Measurements from ENCODE around the gene PRSS48. TPM values are rescaled to one million over a fixed set of nuclear protein-coding genes. Genes with fewer than 3 reads are reported as not detected.
"Not testable (repeated sequence)": the region's sequence is repeated elsewhere in the genome, so short reads cannot be mapped to it uniquely, and the experiment has no call there.

PRSS48 gene, protein sequence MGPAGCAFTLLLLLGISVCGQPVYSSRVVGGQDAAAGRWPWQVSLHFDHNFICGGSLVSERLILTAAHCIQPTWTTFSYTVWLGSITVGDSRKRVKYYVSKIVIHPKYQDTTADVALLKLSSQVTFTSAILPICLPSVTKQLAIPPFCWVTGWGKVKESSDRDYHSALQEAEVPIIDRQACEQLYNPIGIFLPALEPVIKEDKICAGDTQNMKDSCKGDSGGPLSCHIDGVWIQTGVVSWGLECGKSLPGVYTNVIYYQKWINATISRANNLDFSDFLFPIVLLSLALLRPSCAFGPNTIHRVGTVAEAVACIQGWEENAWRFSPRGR
- not detected for total RNA-seq

- Mint-ChIP-seq H3K27ac (no peak within 1 kb of the TSS), H3K36me3 (ENCODE audit: insufficient read depth in 2 of 2) (no peaks in the 10 kb centered on the region), H3K4me3 (no peak within 1 kb of the TSS), H3K4me1 (ENCODE audit: low read depth) (no peaks in the 10 kb centered on the region), H3K9me3 (no peaks in the 10 kb centered on the region), H3K27me3 (ENCODE audit: low read depth) (peaks cover 20% of the 10 kb centered on the region)
- DNase-seq: peak; percentile 51 to 61
- peak; percentile 45 to 53 for ATAC-seq (replicated peaks in 1 of 2)
Observed at GRCh38 chr4:151276787-151277562, at the start of gene PRSS48. TSS of gene PRSS48 (plus strand) at chr4:151277161. CDS start at chr4:151277173, 12 bp downstream.

DNA sequence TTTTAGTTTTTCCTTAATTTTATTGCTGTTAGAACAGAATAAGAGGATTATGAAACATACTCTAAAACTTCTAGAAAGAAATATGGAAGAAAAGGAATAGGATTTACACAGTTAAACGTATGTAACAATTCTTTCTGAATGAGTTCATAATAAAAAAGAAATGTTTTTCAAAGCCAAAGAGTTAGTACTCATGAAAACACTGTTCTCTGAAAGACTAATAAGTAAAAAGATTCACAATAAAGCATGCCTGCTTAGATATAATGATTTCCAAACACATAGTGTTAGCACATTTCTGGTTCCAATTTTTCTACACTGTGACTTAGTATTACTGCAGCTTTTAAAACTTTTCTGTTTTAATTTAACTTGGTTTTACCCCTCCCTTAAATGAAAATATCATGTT is 49.8 kb upstream of the PRSS48 start:
- DNase-seq (no peak), ATAC-seq (replicated peaks in 1 of 2) (no peak)
- Mint-ChIP-seq H3K27me3 (ENCODE audit: low read depth) (peaks cover 44% of the 10 kb centered on the region), H3K27ac (no peak overlapping the region), H3K9me3 (no peaks in the 10 kb centered on the region), H3K36me3 (ENCODE audit: insufficient read depth in 2 of 2) (no peaks in the 10 kb centered on the region), H3K4me1 (ENCODE audit: low read depth) (peaks cover 4% of the 10 kb centered on the region), H3K4me3 (no peak overlapping the region)

GRCh38 chr4:151227731-151228130 is 49.2 kb upstream of the PRSS48 start:
- no peaks in the 10 kb centered on the region for H3K36me3 Mint-ChIP-seq (ENCODE audit: insufficient read depth in 2 of 2)
- no peak overlapping the region for H3K4me3 Mint-ChIP-seq
- peaks cover 4% of the 10 kb centered on the region for H3K4me1 Mint-ChIP-seq (ENCODE audit: low read depth)
- H3K27ac Mint-ChIP-seq: no peak overlapping the region
- no peak for ATAC-seq (replicated peaks in 1 of 2)
- peaks cover 47% of the 10 kb centered on the region for H3K27me3 Mint-ChIP-seq (ENCODE audit: low read depth)
- no peak for DNase-seq
- H3K9me3 Mint-ChIP-seq: no peaks in the 10 kb centered on the region

GRCh38 chr4:151228189-151229119 is 48.5 kb upstream of the PRSS48 start:
- H3K27me3 Mint-ChIP-seq (ENCODE audit: low read depth): peaks cover 40% of the 10 kb centered on the region
- H3K36me3 Mint-ChIP-seq (ENCODE audit: insufficient read depth in 2 of 2): no peaks in the 10 kb centered on the region
- ATAC-seq (replicated peaks in 1 of 2) (no peak), DNase-seq (no peak)
- H3K27ac Mint-ChIP-seq: no peak overlapping the region
- H3K9me3 Mint-ChIP-seq: no peaks in the 10 kb centered on the region
- no peak overlapping the region for H3K4me3 Mint-ChIP-seq
- H3K4me1 Mint-ChIP-seq (ENCODE audit: low read depth): peaks cover 4% of the 10 kb centered on the region

GRCh38 chr4:151231915-151232595 is 44.9 kb upstream of the PRSS48 start:
- DNase-seq: no peak
- Mint-ChIP-seq H3K4me3 (no peak overlapping the region), H3K27ac (no peak overlapping the region), H3K4me1 (ENCODE audit: low read depth) (no peaks in the 10 kb centered on the region), H3K9me3 (no peaks in the 10 kb centered on the region), H3K27me3 (ENCODE audit: low read depth) (peaks cover 20% of the 10 kb centered on the region), H3K36me3 (ENCODE audit: insufficient read depth in 2 of 2) (no peaks in the 10 kb centered on the region)
- ATAC-seq (replicated peaks in 1 of 2): no peak

GRCh38 chr4:151233600-151233999 is 43.4 kb upstream of the PRSS48 start:
- Mint-ChIP-seq H3K27ac (no peak overlapping the region), H3K27me3 (ENCODE audit: low read depth) (peaks cover 23% of the 10 kb centered on the region), H3K36me3 (ENCODE audit: insufficient read depth in 2 of 2) (no peaks in the 10 kb centered on the region), H3K4me3 (no peak overlapping the region), H3K4me1 (ENCODE audit: low read depth) (no peaks in the 10 kb centered on the region), H3K9me3 (no peaks in the 10 kb centered on the region)
- DNase-seq: no peak
- no peak for ATAC-seq (replicated peaks in 1 of 2)

- H3K9me3 Mint-ChIP-seq; DNase-seq; ATAC-seq (replicated peaks in 1 of 2); H3K27ac Mint-ChIP-seq; H3K4me1 Mint-ChIP-seq (ENCODE audit: low read depth); H3K4me3 Mint-ChIP-seq; H3K36me3 Mint-ChIP-seq (ENCODE audit: insufficient read depth in 2 of 2): not testable (repeated sequence)
- peaks cover 22% of the 10 kb centered on the region for H3K27me3 Mint-ChIP-seq (ENCODE audit: low read depth)
Observed at GRCh38 chr4:151235373-151235772, 41.6 kb upstream of the PRSS48 start.

DNA sequence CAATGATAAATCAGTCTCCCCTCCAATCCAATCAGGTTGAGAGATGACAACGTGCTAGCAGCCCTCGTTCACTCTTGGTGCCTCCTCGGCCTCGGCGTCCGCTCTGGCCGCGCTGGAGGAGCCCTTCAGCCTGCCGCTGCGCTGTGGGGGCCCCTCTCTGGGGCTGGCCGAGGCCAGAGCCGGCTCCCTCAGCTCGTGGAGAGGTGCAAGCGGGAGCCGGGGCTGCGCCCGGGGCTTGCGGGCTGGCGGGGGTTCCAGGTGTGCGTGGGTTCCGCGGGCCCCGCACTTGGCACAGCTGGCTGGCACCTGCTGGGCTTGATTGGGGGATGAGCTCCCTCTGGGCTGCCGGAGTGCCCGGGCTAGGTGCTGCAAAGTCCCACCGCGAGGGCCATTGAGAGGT is 40.9 kb upstream of the PRSS48 start:
- H3K27ac Mint-ChIP-seq: no peak overlapping the region
- H3K4me3 Mint-ChIP-seq: no peak overlapping the region
- no peak for ATAC-seq (replicated peaks in 1 of 2)
- no peaks in the 10 kb centered on the region for H3K36me3 Mint-ChIP-seq (ENCODE audit: insufficient read depth in 2 of 2)
- H3K4me1 Mint-ChIP-seq (ENCODE audit: low read depth): no peaks in the 10 kb centered on the region
- H3K27me3 Mint-ChIP-seq (ENCODE audit: low read depth): peaks cover 22% of the 10 kb centered on the region
- no peaks in the 10 kb centered on the region for H3K9me3 Mint-ChIP-seq
- no peak for DNase-seq

GRCh38 chr4:151238477-151238876 is 38.5 kb upstream of the PRSS48 start:
- H3K36me3 Mint-ChIP-seq (ENCODE audit: insufficient read depth in 2 of 2): no peaks in the 10 kb centered on the region
- no peak overlapping the region for H3K4me3 Mint-ChIP-seq
- no peak overlapping the region for H3K27ac Mint-ChIP-seq
- DNase-seq (no peak), ATAC-seq (replicated peaks in 1 of 2) (no peak)
- H3K27me3 Mint-ChIP-seq (ENCODE audit: low read depth): peaks cover 12% of the 10 kb centered on the region
- no peaks in the 10 kb centered on the region for H3K4me1 Mint-ChIP-seq (ENCODE audit: low read depth)
- H3K9me3 Mint-ChIP-seq: no peaks in the 10 kb centered on the region

DNA sequence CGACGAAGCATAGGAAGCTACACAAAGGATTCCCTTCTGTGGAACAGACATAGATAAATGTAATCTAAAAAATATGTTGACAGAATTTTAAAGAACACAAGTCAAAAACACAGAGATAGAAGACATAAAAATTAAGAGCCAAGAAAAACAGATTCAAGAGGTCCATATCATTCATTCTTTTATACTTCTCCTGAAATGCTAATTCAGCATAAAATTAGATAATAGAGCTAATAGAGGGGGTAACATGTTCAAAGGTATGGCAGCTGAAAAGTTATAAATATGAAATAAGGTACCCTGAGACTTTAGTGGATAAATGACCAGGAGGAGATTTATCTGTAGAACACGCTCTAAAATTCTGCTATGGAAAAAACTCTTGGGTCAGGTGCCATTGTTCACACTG is 37.4 kb upstream of the PRSS48 start:
- H3K9me3 Mint-ChIP-seq: no peaks in the 10 kb centered on the region
- no peak for ATAC-seq (replicated peaks in 1 of 2)
- no peak overlapping the region for H3K4me3 Mint-ChIP-seq
- no peaks in the 10 kb centered on the region for H3K36me3 Mint-ChIP-seq (ENCODE audit: insufficient read depth in 2 of 2)
- peaks cover 12% of the 10 kb centered on the region for H3K27me3 Mint-ChIP-seq (ENCODE audit: low read depth)
- H3K4me1 Mint-ChIP-seq (ENCODE audit: low read depth): no peaks in the 10 kb centered on the region
- no peak for DNase-seq
- no peak overlapping the region for H3K27ac Mint-ChIP-seq

DNA sequence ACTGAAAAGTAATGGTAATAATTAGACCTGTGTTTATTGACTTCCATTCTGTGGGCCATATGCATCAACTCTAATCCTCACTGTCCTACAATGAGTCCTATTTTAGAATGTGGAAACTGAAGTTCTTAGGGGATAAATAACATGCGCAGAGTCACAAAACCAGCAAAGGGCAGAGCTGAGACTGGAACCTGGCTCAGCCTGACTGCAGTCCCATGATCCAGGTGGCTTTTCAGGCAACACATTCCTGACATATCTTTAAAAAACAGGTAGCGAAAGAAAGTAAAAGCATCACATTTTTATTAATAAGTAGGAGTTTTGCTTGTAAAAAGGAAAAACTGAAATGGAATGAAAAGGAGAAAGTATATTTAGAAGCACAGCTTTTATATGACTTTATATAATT is 34.7 kb upstream of the PRSS48 start:
- no peaks in the 10 kb centered on the region for H3K4me1 Mint-ChIP-seq (ENCODE audit: low read depth)
- DNase-seq (no peak), ATAC-seq (replicated peaks in 1 of 2) (no peak)
- H3K9me3 Mint-ChIP-seq: no peaks in the 10 kb centered on the region
- no peak overlapping the region for H3K27ac Mint-ChIP-seq
- H3K4me3 Mint-ChIP-seq: no peak overlapping the region
- H3K27me3 Mint-ChIP-seq (ENCODE audit: low read depth): peaks cover 12% of the 10 kb centered on the region
- no peaks in the 10 kb centered on the region for H3K36me3 Mint-ChIP-seq (ENCODE audit: insufficient read depth in 2 of 2)

DNA sequence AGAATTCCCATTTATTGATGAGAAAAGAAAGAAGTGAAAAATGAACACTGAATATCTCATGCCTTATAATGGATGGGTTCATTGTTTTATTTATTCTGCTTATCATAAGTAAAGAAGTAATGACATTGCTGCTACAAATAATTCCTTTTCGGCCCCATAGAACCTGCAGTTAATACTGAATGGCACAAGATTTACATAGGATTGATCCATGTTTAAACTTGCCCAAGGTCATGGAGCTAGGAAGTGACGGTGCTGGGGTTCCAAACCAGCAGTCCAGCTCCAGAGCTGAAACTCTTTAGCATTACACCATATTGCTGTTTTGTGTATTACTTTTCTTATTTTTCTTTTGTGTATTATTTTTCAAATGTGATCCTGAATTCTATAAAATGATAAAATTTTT is 30.2 kb upstream of the PRSS48 start:
- Mint-ChIP-seq H3K4me1 (ENCODE audit: low read depth) (no peaks in the 10 kb centered on the region), H3K36me3 (ENCODE audit: insufficient read depth in 2 of 2) (no peaks in the 10 kb centered on the region), H3K4me3 (no peak overlapping the region), H3K9me3 (no peaks in the 10 kb centered on the region), H3K27me3 (ENCODE audit: low read depth) (no peaks in the 10 kb centered on the region), H3K27ac (no peak overlapping the region)
- ATAC-seq (replicated peaks in 1 of 2) (no peak), DNase-seq (no peak)

All from activated T-cell treated with anti-CD3 and anti-CD28 coated beads, Interleukin-2, amount 50 U/mL, for 72 hours (primary cell).